ENCODE results near the gene RAB38. TPM values are rescaled to one million over a fixed set of nuclear protein-coding genes. Genes with fewer than 3 reads are reported as not detected.
A peak's percentile ranks its signal among the peaks of the same experiment; 100 is the strongest.

The RAB38 gene
- total and polyA plus RNA-seq, 2 donors from 2014 or later, result 5.2 to 8.1 TPM

GRCh38 chr11:88100151-88100550 lies 75.1 kb downstream of the RAB38 start:
- no peaks in the 10 kb centered on the region for H3K9me3 ChIP-seq (ENCODE audit: control insufficient read depth in 2 of 3, insufficient read depth in 1 of 3, low read length in 3 of 3)
- intact Hi-C loops (cut with DNase I), result no loop called here
- no peak overlapping the region for H3K9ac ChIP-seq (ENCODE audit: low read length in 3 of 3)
- FAIRE-seq (no peak), DNase-seq (peak in 1 of 5 donors; percentile 27)
- H3K4me3 ChIP-seq (ENCODE audit: low read length in 3 of 3), result no peak overlapping the region
- H3K36me3 ChIP-seq (ENCODE audit: control insufficient read depth in 2 of 3, insufficient read depth in 3 of 3, low read length in 3 of 3), result no peaks in the 10 kb centered on the region
- H3K4me1 ChIP-seq (ENCODE audit: control insufficient read depth in 2 of 3, insufficient read depth in 2 of 3, low read depth in 1 of 3, low read length in 3 of 3), result peaks cover 0 to 5% (median 4%) of the 10 kb centered on the region in 3 donors
- H3K27ac ChIP-seq (ENCODE audit: low read depth in 2 of 2, low read length in 2 of 2), result no peak overlapping the region
- H3K27me3 ChIP-seq (ENCODE audit: control insufficient read depth, insufficient read depth, low read length), result no peaks in the 10 kb centered on the region
- TF ChIP-seq, protein P1, sequence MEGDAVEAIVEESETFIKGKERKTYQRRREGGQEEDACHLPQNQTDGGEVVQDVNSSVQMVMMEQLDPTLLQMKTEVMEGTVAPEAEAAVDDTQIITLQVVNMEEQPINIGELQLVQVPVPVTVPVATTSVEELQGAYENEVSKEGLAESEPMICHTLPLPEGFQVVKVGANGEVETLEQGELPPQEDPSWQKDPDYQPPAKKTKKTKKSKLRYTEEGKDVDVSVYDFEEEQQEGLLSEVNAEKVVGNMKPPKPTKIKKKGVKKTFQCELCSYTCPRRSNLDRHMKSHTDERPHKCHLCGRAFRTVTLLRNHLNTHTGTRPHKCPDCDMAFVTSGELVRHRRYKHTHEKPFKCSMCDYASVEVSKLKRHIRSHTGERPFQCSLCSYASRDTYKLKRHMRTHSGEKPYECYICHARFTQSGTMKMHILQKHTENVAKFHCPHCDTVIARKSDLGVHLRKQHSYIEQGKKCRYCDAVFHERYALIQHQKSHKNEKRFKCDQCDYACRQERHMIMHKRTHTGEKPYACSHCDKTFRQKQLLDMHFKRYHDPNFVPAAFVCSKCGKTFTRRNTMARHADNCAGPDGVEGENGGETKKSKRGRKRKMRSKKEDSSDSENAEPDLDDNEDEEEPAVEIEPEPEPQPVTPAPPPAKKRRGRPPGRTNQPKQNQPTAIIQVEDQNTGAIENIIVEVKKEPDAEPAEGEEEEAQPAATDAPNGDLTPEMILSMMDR (IDR thresholded peaks at IDR 0.05; ENCODE audit: borderline replicate concordance, extremely low read depth, insufficient read depth), result no peak

DNA sequence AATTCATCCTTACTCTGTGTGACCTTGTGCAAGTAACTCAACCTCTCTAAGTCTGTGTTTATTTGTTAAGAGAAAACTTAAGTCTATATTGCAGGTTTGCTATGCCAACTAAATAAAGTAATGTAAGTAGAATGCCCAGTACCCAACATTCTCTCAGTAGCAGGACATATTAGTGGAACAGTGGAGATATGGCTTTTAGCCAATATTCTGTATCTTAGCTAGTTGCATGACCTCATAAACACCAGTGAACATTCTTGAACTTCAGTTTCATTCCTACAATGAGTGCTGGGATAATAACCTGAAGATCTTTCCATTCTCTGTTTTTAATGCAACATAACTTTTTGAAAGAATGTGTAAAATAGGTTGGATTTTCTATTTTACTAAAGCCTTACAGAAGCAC lies 77.0 kb downstream of the RAB38 start:
- no peak for FAIRE-seq

DNA sequence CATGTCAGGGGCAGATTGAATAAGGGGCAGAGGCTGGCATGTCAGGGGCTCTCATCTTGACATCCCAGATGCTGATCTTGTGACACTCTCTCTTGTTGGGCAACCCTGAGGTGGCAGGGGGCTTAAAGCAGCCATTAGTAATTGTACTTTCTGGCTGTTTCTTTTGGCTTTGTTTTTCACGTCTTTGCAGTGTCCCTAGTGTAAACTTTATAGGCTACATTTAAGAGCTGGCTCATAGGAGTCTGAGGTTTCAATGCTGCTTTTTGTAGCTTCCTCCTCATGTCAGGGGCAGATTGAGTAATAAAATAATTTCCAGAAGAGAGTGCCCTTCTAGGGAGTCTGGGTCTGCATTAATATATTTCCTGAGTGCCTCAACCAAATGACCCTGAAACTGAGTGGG lies 86.1 kb downstream of the RAB38 start:
- TF ChIP-seq, protein P1 (IDR thresholded peaks at IDR 0.05; ENCODE audit: borderline replicate concordance, extremely low read depth, insufficient read depth), result no peak

More for the DNA sequence above, 77.0 kb downstream of the RAB38 start:
- Histone ChIP-seq H3K36me3 (ENCODE audit: control insufficient read depth in 2 of 3, insufficient read depth in 3 of 3, low read length in 3 of 3) (no peaks in the 10 kb centered on the region), H3K27ac (ENCODE audit: low read depth in 2 of 2, low read length in 2 of 2) (no peak overlapping the region), H3K4me3 (ENCODE audit: low read length in 3 of 3) (no peak overlapping the region), H3K27me3 (ENCODE audit: control insufficient read depth, insufficient read depth, low read length) (no peaks in the 10 kb centered on the region), H3K4me1 (ENCODE audit: control insufficient read depth in 2 of 3, insufficient read depth in 2 of 3, low read depth in 1 of 3, low read length in 3 of 3) (no peaks in the 10 kb centered on the region), H3K9ac (ENCODE audit: low read length in 3 of 3) (no peak overlapping the region), H3K9me3 (ENCODE audit: control insufficient read depth in 2 of 3, insufficient read depth in 1 of 3, low read length in 3 of 3) (no peaks in the 10 kb centered on the region)
- no peak for DNase-seq
- TF ChIP-seq, protein P1 (IDR thresholded peaks at IDR 0.05; ENCODE audit: borderline replicate concordance, extremely low read depth, insufficient read depth), result no peak
- intact Hi-C loops (cut with DNase I), result no loop called here

DNA sequence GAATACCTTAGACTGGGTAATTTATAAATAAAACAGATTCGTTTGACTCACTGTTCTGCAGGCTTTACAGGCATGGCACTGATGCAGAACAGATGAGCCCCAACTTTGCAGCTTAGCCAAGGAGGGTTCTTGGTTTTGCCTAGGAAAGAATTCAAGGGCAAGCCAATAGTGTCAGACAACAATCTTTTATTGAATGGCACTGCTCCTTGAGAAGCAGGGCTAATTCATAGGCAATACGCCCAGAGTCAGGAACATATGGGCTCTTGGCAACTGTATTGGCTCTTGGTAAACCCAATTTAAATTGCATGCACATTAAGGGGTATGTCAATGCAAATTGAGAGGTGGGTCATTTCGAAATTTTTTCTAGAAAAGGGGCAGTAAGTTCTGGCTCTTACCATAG lies 87.9 kb downstream of the RAB38 start:
- no peaks in the 10 kb centered on the region for H3K27me3 ChIP-seq (ENCODE audit: control insufficient read depth, insufficient read depth, low read length)
- no peak overlapping the region for H3K9ac ChIP-seq (ENCODE audit: low read length in 3 of 3)
- DNase-seq (no peak), FAIRE-seq (no peak)
- no peaks in the 10 kb centered on the region for H3K9me3 ChIP-seq (ENCODE audit: control insufficient read depth in 2 of 3, insufficient read depth in 1 of 3, low read length in 3 of 3)
- H3K4me3 ChIP-seq (ENCODE audit: low read length in 3 of 3), result no peak overlapping the region
- no peaks in the 10 kb centered on the region for H3K36me3 ChIP-seq (ENCODE audit: control insufficient read depth in 2 of 3, insufficient read depth in 3 of 3, low read length in 3 of 3)
- intact Hi-C loops (cut with DNase I), result no loop called here
- no peak overlapping the region for H3K27ac ChIP-seq (ENCODE audit: low read depth in 2 of 2, low read length in 2 of 2)
- H3K4me1 ChIP-seq (ENCODE audit: control insufficient read depth in 2 of 3, insufficient read depth in 2 of 3, low read depth in 1 of 3, low read length in 3 of 3), result no peaks in the 10 kb centered on the region
- TF ChIP-seq, protein P1 (IDR thresholded peaks at IDR 0.05; ENCODE audit: borderline replicate concordance, extremely low read depth, insufficient read depth), result no peak

More for the DNA sequence above, 86.1 kb downstream of the RAB38 start:
- Histone ChIP-seq H3K9ac (ENCODE audit: low read length in 3 of 3) (no peak overlapping the region), H3K27ac (ENCODE audit: low read depth in 2 of 2, low read length in 2 of 2) (no peak overlapping the region), H3K4me3 (ENCODE audit: low read length in 3 of 3) (no peak overlapping the region), H3K36me3 (ENCODE audit: control insufficient read depth in 2 of 3, insufficient read depth in 3 of 3, low read length in 3 of 3) (no peaks in the 10 kb centered on the region), H3K27me3 (ENCODE audit: control insufficient read depth, insufficient read depth, low read length) (no peaks in the 10 kb centered on the region), H3K4me1 (ENCODE audit: control insufficient read depth in 2 of 3, insufficient read depth in 2 of 3, low read depth in 1 of 3, low read length in 3 of 3) (no peaks in the 10 kb centered on the region), H3K9me3 (ENCODE audit: control insufficient read depth in 2 of 3, insufficient read depth in 1 of 3, low read length in 3 of 3) (no peaks in the 10 kb centered on the region)
- intact Hi-C loops (cut with DNase I), result no loop called here
- FAIRE-seq, result no peak
- no peak for DNase-seq
